GM23338 (cell line): ENCODE measurements around the gene NR2E3. TPM values are rescaled to one million over a fixed set of nuclear protein-coding genes. Genes with fewer than 3 reads are reported as not detected.

Experiments
- ATAC-seq: fragments of 200-7000 bp; cut with Tn5 transposase; 3 replicates; pipeline ENCODE4 v1.9.1; 2020
- DNase-seq: peaks from one replicate; pipeline ENCODE4 v3.0.0-alpha.2; 2015; ENCODE audit warnings: low spot score
- H2AFZ ChIP-seq: fragments of 200-600 bp; sonication (generic); 2 replicates; pipeline ENCODE4 v1.8.0; 2016; ENCODE audit warnings: antibody characterized with exemption, mild to moderate bottlenecking, moderate library complexity
- H3F3A ChIP-seq: fragments of 200-600 bp; sonication (generic); replicated peaks from 2 replicates; pipeline ENCODE4 v1.8.0; 2017; ENCODE audit warnings: antibody characterized with exemption, mixed run types, low read depth
- H3K27ac ChIP-seq: fragments of 200-600 bp; sonication (generic); 2 replicates; pipeline ENCODE4 v1.6.1; 2016; ENCODE audit warnings: low read depth
- H3K27me3 ChIP-seq: fragments of 200-600 bp; sonication (generic); 2 replicates; pipeline ENCODE4 v1.8.0; 2016; ENCODE audit warnings: mild to moderate bottlenecking, mixed run types, moderate library complexity; ENCODE audit not compliant: insufficient read depth
- H3K36me3 ChIP-seq: fragments of 200-600 bp; sonication (generic); 2 replicates; pipeline ENCODE4 v1.8.0; 2016; ENCODE audit warnings: mild to moderate bottlenecking; ENCODE audit not compliant: insufficient read depth
- H3K4me1 ChIP-seq: fragments of 200-600 bp; sonication (generic); 2 replicates; pipeline ENCODE4 v1.8.0; 2016; ENCODE audit warnings: mild to moderate bottlenecking, moderate library complexity; ENCODE audit not compliant: insufficient read depth
- H3K4me2 ChIP-seq: fragments of 200-600 bp; sonication (generic); 2 replicates; pipeline ENCODE4 v1.7.1; 2017; ENCODE audit warnings: mixed run types
- H3K4me3 ChIP-seq: fragments of 200-600 bp; sonication (generic); 2 replicates; pipeline ENCODE4 v1.6.1; 2016; ENCODE audit warnings: mixed run types
- H3K79me2 ChIP-seq: fragments of 200-600 bp; sonication (generic); replicated peaks from 2 replicates; pipeline ENCODE4 v1.8.0; 2017; ENCODE audit warnings: mild to moderate bottlenecking; ENCODE audit not compliant: insufficient read depth
- H3K9me2 ChIP-seq: fragments of 200-600 bp; sonication (generic); 2 replicates; pipeline ENCODE4 v1.8.0; 2017; ENCODE audit not compliant: insufficient read depth
- H4K20me1 ChIP-seq: fragments of 200-600 bp; sonication (generic); replicated peaks from 2 replicates; pipeline ENCODE4 v1.8.0; 2017; ENCODE audit warnings: mild to moderate bottlenecking; ENCODE audit not compliant: insufficient read depth
- H3K27ac Mint-ChIP-seq: 2 replicates; pipeline ENCODE4 v1.8.0; 2020; ENCODE audit warnings: inconsistent platforms, mild to moderate bottlenecking, moderate library complexity, mixed read lengths
- H3K27me3 Mint-ChIP-seq: 3 replicates; pipeline ENCODE4 v1.8.0; 2022; ENCODE audit warnings: low read depth, mild to moderate bottlenecking, moderate library complexity, mixed read lengths, inconsistent platforms; ENCODE audit not compliant: insufficient read depth, poor library complexity
- H3K36me3 Mint-ChIP-seq: 3 replicates; pipeline ENCODE4 v1.8.0; 2021; ENCODE audit warnings: low read depth, mild to moderate bottlenecking, inconsistent platforms, moderate library complexity, mixed read lengths
- H3K4me1 Mint-ChIP-seq: 3 replicates; pipeline ENCODE4 v1.8.0; 2020; ENCODE audit warnings: mild to moderate bottlenecking, inconsistent platforms, mixed read lengths
- H3K4me3 Mint-ChIP-seq: 3 replicates; pipeline ENCODE4 v1.8.0; 2021; ENCODE audit warnings: moderate library complexity, mild to moderate bottlenecking, inconsistent platforms, mixed read lengths
- H3K9me3 Mint-ChIP-seq: 3 replicates; pipeline ENCODE4 v1.8.0; 2020; ENCODE audit warnings: moderate library complexity, mild to moderate bottlenecking, inconsistent platforms, mixed read lengths
- CREB1 ChIP-seq: fragments of 250-450 bp; sonication (Bioruptor Pico); IDR thresholded peaks from 2 replicates; pipeline ENCODE4 v1.5.0; 2020; ENCODE audit warnings: low read depth, mild to moderate bottlenecking, moderate library complexity
- CTCF ChIP-seq, 2 experiments: fragments of 200-600 bp in 1 of 2; sonication (generic) in 1 of 2; conservative IDR thresholded peaks; 2 replicates each; pipeline versions ENCODE4 v1.5.1 to v1.6.1; 2016 to 2017; ENCODE audit warnings: antibody characterized with exemption in 2 of 2, low read depth in 2 of 2, mild to moderate bottlenecking in 2 of 2, moderate library complexity in 1 of 2
- EZH2 ChIP-seq: fragments of 200-600 bp; sonication (generic); IDR thresholded peaks from one replicate; pipeline ENCODE4 v1.8.0; 2017; ENCODE audit warnings: antibody characterized with exemption, mild to moderate bottlenecking, low read depth; ENCODE audit not compliant: unreplicated experiment
- EZH2phosphoT487 ChIP-seq: fragments of 200-600 bp; sonication (generic); IDR thresholded peaks from one replicate; pipeline ENCODE4 v1.8.1; 2018; ENCODE audit warnings: antibody characterized with exemption; ENCODE audit not compliant: unreplicated experiment
- JUNB ChIP-seq: IDR thresholded peaks from one replicate; pipeline ENCODE4 v1.6.1; 2016; ENCODE audit warnings: antibody characterized with exemption; ENCODE audit not compliant: unreplicated experiment
- NANOG ChIP-seq: IDR thresholded peaks from 2 replicates; pipeline ENCODE4 v1.6.1; 2016; ENCODE audit warnings: antibody characterized with exemption, borderline replicate concordance
- POLR2AphosphoS5 ChIP-seq: IDR thresholded peaks from 2 replicates; pipeline ENCODE4 v1.6.1; 2016; ENCODE audit warnings: antibody characterized with exemption, low read depth
- REST ChIP-seq: IDR thresholded peaks from one replicate; pipeline ENCODE4 v1.6.1; 2018; ENCODE audit warnings: antibody characterized with exemption; ENCODE audit not compliant: unreplicated experiment
- STAT1 ChIP-seq: IDR thresholded peaks from one replicate; pipeline ENCODE4 v1.6.1; 2016; ENCODE audit warnings: antibody characterized with exemption; ENCODE audit not compliant: unreplicated experiment
- ZNF114 ChIP-seq: fragments of 250-450 bp; sonication (Bioruptor Pico); IDR thresholded peaks from 2 replicates; pipeline ENCODE4 v1.5.0; 2020; ENCODE audit warnings: mild to moderate bottlenecking, moderate library complexity
- ZNF331 ChIP-seq: fragments of 250-450 bp; sonication (Bioruptor Pico); IDR thresholded peaks from 2 replicates; pipeline ENCODE4 v1.5.0; 2020; ENCODE audit warnings: low read depth, mild to moderate bottlenecking, moderate library complexity
- polyA plus RNA-seq: library from polyadenylated mRNA; unstranded; fragments of >200 nt; fragmentation: Nextera tagmentation; extraction: Ambion mirVana; gene quantifications from 2 replicates; pipeline ENCODE4 v1.2.1, GENCODE V29; 2016
- total RNA-seq: library from RNA; depleted of rRNA; stranded (reverse); fragments of >200 nt; shearing (Covaris generic); gene quantifications from 2 replicates; pipeline ENCODE4 v1.2.3, GENCODE V29; 2014
- TF ChIP-seq, protein P1 (sequence below): fragments of 250-450 bp; sonication (Bioruptor Pico); IDR thresholded peaks from 2 replicates; pipeline ENCODE4 v1.5.0; 2020; ENCODE audit warnings: mild to moderate bottlenecking, moderate library complexity
- TF ChIP-seq, protein P2 (sequence below): IDR thresholded peaks from 2 replicates; pipeline ENCODE4 v1.6.1; 2016; ENCODE audit warnings: antibody characterized with exemption

Gene NR2E3
- total and polyA plus RNA-seq, 2 experiments from 2014 or later = 1.3 to 1.4 TPM

GRCh38 chr15:71760852-71761251 is 49.5 kb upstream of the NR2E3 start:
- H3K4me3 ChIP-seq = no peak overlapping the region
- no peaks in the 10 kb centered on the region; the same call in 1 of the 2 replicates for H3K9me2 ChIP-seq
- no peak overlapping the region for H3K27ac ChIP-seq
- no peaks in the 10 kb centered on the region for H3K4me1 Mint-ChIP-seq
- H3K27me3 ChIP-seq = no peaks in the 10 kb centered on the region
- no peaks in the 10 kb centered on the region for H4K20me1 ChIP-seq
- H3K4me3 Mint-ChIP-seq = no peak overlapping the region
- H3F3A ChIP-seq = no peaks in the 10 kb centered on the region
- H3K27me3 Mint-ChIP-seq = peaks cover 2% of the 10 kb centered on the region
- ATAC-seq (no peak), DNase-seq (no peak)
- H3K79me2 ChIP-seq = no peaks in the 10 kb centered on the region
- H3K36me3 Mint-ChIP-seq = peaks cover 20% of the 10 kb centered on the region
- H3K9me3 Mint-ChIP-seq = peaks cover 23% of the 10 kb centered on the region
- no peaks in the 10 kb centered on the region for H3K4me1 ChIP-seq
- TF ChIP-seq, protein P1, sequence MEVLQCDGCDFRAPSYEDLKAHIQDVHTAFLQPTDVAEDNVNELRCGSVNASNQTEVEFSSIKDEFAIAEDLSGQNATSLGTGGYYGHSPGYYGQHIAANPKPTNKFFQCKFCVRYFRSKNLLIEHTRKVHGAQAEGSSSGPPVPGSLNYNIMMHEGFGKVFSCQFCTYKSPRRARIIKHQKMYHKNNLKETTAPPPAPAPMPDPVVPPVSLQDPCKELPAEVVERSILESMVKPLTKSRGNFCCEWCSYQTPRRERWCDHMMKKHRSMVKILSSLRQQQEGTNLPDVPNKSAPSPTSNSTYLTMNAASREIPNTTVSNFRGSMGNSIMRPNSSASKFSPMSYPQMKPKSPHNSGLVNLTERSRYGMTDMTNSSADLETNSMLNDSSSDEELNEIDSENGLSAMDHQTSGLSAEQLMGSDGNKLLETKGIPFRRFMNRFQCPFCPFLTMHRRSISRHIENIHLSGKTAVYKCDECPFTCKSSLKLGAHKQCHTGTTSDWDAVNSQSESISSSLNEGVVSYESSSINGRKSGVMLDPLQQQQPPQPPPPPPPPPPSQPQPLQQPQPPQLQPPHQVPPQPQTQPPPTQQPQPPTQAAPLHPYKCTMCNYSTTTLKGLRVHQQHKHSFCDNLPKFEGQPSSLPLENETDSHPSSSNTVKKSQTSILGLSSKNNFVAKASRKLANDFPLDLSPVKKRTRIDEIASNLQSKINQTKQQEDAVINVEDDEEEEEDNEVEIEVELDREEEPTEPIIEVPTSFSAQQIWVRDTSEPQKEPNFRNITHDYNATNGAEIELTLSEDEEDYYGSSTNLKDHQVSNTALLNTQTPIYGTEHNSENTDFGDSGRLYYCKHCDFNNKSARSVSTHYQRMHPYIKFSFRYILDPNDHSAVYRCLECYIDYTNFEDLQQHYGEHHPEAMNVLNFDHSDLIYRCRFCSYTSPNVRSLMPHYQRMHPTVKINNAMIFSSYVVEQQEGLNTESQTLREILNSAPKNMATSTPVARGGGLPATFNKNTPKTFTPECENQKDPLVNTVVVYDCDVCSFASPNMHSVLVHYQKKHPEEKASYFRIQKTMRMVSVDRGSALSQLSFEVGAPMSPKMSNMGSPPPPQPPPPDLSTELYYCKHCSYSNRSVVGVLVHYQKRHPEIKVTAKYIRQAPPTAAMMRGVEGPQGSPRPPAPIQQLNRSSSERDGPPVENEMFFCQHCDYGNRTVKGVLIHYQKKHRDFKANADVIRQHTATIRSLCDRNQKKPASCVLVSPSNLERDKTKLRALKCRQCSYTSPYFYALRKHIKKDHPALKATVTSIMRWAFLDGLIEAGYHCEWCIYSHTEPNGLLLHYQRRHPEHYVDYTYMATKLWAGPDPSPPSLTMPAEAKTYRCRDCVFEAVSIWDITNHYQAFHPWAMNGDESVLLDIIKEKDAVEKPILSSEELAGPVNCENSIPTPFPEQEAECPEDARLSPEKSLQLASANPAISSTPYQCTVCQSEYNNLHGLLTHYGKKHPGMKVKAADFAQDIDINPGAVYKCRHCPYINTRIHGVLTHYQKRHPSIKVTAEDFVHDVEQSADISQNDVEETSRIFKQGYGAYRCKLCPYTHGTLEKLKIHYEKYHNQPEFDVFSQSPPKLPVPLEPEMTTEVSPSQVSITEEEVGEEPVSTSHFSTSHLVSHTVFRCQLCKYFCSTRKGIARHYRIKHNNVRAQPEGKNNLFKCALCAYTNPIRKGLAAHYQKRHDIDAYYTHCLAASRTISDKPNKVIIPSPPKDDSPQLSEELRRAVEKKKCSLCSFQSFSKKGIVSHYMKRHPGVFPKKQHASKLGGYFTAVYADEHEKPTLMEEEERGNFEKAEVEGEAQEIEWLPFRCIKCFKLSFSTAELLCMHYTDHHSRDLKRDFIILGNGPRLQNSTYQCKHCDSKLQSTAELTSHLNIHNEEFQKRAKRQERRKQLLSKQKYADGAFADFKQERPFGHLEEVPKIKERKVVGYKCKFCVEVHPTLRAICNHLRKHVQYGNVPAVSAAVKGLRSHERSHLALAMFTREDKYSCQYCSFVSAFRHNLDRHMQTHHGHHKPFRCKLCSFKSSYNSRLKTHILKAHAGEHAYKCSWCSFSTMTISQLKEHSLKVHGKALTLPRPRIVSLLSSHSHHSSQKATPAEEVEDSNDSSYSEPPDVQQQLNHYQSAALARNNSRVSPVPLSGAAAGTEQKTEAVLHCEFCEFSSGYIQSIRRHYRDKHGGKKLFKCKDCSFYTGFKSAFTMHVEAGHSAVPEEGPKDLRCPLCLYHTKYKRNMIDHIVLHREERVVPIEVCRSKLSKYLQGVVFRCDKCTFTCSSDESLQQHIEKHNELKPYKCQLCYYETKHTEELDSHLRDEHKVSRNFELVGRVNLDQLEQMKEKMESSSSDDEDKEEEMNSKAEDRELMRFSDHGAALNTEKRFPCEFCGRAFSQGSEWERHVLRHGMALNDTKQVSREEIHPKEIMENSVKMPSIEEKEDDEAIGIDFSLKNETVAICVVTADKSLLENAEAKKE (CRISPR knock-in tag) = no peak
- TF ChIP-seq EZH2phosphoT487 (no peak), EZH2 (no peak), NANOG (no peak), ZNF114 (CRISPR knock-in tag) (no peak), JUNB (no peak), POLR2AphosphoS5 (no peak), REST (no peak), CTCF (conservative IDR thresholded peaks at IDR 0.05; ENCODE audit: low read depth in 2 of 2) (no peak), STAT1 (no peak), ZNF331 (no peak), CREB1 (CRISPR knock-in tag) (no peak)
- TF ChIP-seq, protein P2, sequence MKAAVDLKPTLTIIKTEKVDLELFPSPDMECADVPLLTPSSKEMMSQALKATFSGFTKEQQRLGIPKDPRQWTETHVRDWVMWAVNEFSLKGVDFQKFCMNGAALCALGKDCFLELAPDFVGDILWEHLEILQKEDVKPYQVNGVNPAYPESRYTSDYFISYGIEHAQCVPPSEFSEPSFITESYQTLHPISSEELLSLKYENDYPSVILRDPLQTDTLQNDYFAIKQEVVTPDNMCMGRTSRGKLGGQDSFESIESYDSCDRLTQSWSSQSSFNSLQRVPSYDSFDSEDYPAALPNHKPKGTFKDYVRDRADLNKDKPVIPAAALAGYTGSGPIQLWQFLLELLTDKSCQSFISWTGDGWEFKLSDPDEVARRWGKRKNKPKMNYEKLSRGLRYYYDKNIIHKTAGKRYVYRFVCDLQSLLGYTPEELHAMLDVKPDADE = no peak
- H3K4me2 ChIP-seq = no peak overlapping the region
- H3K27ac Mint-ChIP-seq = no peak overlapping the region
- H2AFZ ChIP-seq = no peak overlapping the region
- peaks cover 5% of the 10 kb centered on the region; the same call in 1 of the 2 replicates for H3K36me3 ChIP-seq
